ENCODE results near the gene ACTL10.

ACTL10 gene

GRCh38 chr20:33711446-33711738 is 44.6 kb downstream of the ACTL10 start:
- CTCF ChIA-PET = no interaction called here
- no peak for DNase-seq (ENCODE audit: extremely low spot score)
- TF ChIP-seq SP1 (IDR thresholded peaks at IDR 0.05) = no peak
- no peak for TF ChIP-seq CTBP1 (IDR thresholded peaks at IDR 0.05; ENCODE audit: borderline replicate concordance)
- no peak for TF ChIP-seq NFRKB (IDR thresholded peaks at IDR 0.05)
- no peak for TF ChIP-seq ARNT (IDR thresholded peaks at IDR 0.05)
- no peak for TF ChIP-seq SUZ12 (IDR thresholded peaks at IDR 0.05)
- TF ChIP-seq TARDBP (IDR thresholded peaks at IDR 0.05) = no peak
- TF ChIP-seq FOXM1 (IDR thresholded peaks at IDR 0.05; ENCODE audit: borderline replicate concordance) = no peak
- TF ChIP-seq HDGF (IDR thresholded peaks at IDR 0.05; ENCODE audit: borderline replicate concordance) = no peak
- TF ChIP-seq LEF1 (IDR thresholded peaks at IDR 0.05; ENCODE audit: borderline replicate concordance) = no peak
- no peak for TF ChIP-seq PKNOX1 (IDR thresholded peaks at IDR 0.05)
- TF ChIP-seq ELF4 (IDR thresholded peaks at IDR 0.05) = no peak
- TF ChIP-seq FOXK2 (IDR thresholded peaks at IDR 0.05) = no peak
- no peak for TF ChIP-seq FOXA1 (IDR thresholded peaks at IDR 0.05)
- no peak for TF ChIP-seq BHLHE40 (IDR thresholded peaks at IDR 0.05; ENCODE audit: borderline replicate concordance)
- POLR2A ChIA-PET = no interaction called here

GRCh38 chr20:33713865-33714367 is 47.2 kb downstream of the ACTL10 start:
- ChIA-PET POLR2A (no interaction called here), CTCF (no interaction called here)
- no peak for TF ChIP-seq FOXK2 (IDR thresholded peaks at IDR 0.05)
- no peak for TF ChIP-seq L3MBTL2 (conservative IDR thresholded peaks at IDR 0.05)
- TF ChIP-seq ZNF384 (IDR thresholded peaks at IDR 0.05) = no peak
- TF ChIP-seq CTBP1 (IDR thresholded peaks at IDR 0.05; ENCODE audit: borderline replicate concordance) = no peak
- TF ChIP-seq ARNT (IDR thresholded peaks at IDR 0.05) = no peak
- no peak for TF ChIP-seq NFRKB (IDR thresholded peaks at IDR 0.05)
- TF ChIP-seq ELF4 (IDR thresholded peaks at IDR 0.05) = no peak
- TF ChIP-seq TARDBP (IDR thresholded peaks at IDR 0.05) = no peak
- TF ChIP-seq SUZ12 (IDR thresholded peaks at IDR 0.05) = no peak
- no peak for TF ChIP-seq LEF1 (IDR thresholded peaks at IDR 0.05; ENCODE audit: borderline replicate concordance)
- no peak for TF ChIP-seq FOXM1 (IDR thresholded peaks at IDR 0.05; ENCODE audit: borderline replicate concordance)
- no peak for TF ChIP-seq PKNOX1 (IDR thresholded peaks at IDR 0.05)
- no peak for TF ChIP-seq HDGF (IDR thresholded peaks at IDR 0.05; ENCODE audit: borderline replicate concordance)
- no peak for TF ChIP-seq FOXA1 (IDR thresholded peaks at IDR 0.05)
- no peak for TF ChIP-seq SP1 (IDR thresholded peaks at IDR 0.05)
- TF ChIP-seq BHLHE40 (IDR thresholded peaks at IDR 0.05; ENCODE audit: borderline replicate concordance) = no peak
- no peak for DNase-seq (ENCODE audit: extremely low spot score)

GRCh38 chr20:33716498-33716897 is 49.8 kb downstream of the ACTL10 start:
- POLR2A ChIA-PET = no interaction called here
- DNase-seq (ENCODE audit: extremely low spot score) = no peak
- CTCF ChIA-PET = no interaction called here
- TF ChIP-seq ARNT (IDR thresholded peaks at IDR 0.05) = no peak
- TF ChIP-seq FOXM1 (IDR thresholded peaks at IDR 0.05; ENCODE audit: borderline replicate concordance) = no peak
- no peak for TF ChIP-seq L3MBTL2 (conservative IDR thresholded peaks at IDR 0.05)
- TF ChIP-seq SP1 (IDR thresholded peaks at IDR 0.05) = no peak
- no peak for TF ChIP-seq ELF4 (IDR thresholded peaks at IDR 0.05)
- no peak for TF ChIP-seq HDGF (IDR thresholded peaks at IDR 0.05; ENCODE audit: borderline replicate concordance)
- TF ChIP-seq FOXK2 (IDR thresholded peaks at IDR 0.05) = no peak
- TF ChIP-seq PKNOX1 (IDR thresholded peaks at IDR 0.05) = no peak
- TF ChIP-seq BHLHE40 (IDR thresholded peaks at IDR 0.05; ENCODE audit: borderline replicate concordance) = no peak

All from HEK293T (cell line).